SW480 (cell line): ENCODE results near the gene CPVL.

Source experiments
- DNase-seq: peaks from one replicate; pipeline ENCODE4 v3.0.0-alpha.2; 2016; ENCODE audit warnings: low spot score

Gene CPVL

GRCh38 chr7:28973591-28973990 lies 172.7 kb downstream of the CPVL start:
- no peak for DNase-seq

GRCh38 chr7:28964056-28964455 lies 182.3 kb downstream of the CPVL start:
- no peak for DNase-seq

GRCh38 chr7:28961972-28962371 lies 184.4 kb downstream of the CPVL start:
- no peak for DNase-seq

GRCh38 chr7:28960071-28960840 lies 186.1 kb downstream of the CPVL start:
- no peak for DNase-seq

GRCh38 chr7:28958980-28959347 lies 187.4 kb downstream of the CPVL start:
- DNase-seq, result no peak

- DNase-seq, result no peak
Observed at GRCh38 chr7:28958235-28958979, 187.9 kb downstream of the CPVL start, which contains the start of gene TRIL. Gene TRIL (minus strand): TSS chr7:28958330. CDS start chr7:28958046, 284 bp downstream.

- no peak for DNase-seq
Observed at GRCh38 chr7:28957751-28958234, 188.5 kb downstream of the CPVL start.

- DNase-seq, result no peak
Observed at GRCh38 chr7:28957064-28957750, 189.1 kb downstream of the CPVL start.

GRCh38 chr7:28956608-28957063 lies 189.7 kb downstream of the CPVL start:
- DNase-seq, result peak; percentile 51

GRCh38 chr7:28955718-28956607 lies 190.4 kb downstream of the CPVL start:
- peak; percentile 80 for DNase-seq

- no peak for DNase-seq
Observed at GRCh38 chr7:28955356-28955717, 191.0 kb downstream of the CPVL start.

- no peak for DNase-seq
Observed at GRCh38 chr7:28954946-28955345, 191.4 kb downstream of the CPVL start.

- DNase-seq, result no peak
Observed at GRCh38 chr7:28954471-28954870, 191.9 kb downstream of the CPVL start.

- DNase-seq, result no peak
Observed at GRCh38 chr7:28953633-28954032, 192.7 kb downstream of the CPVL start.
